A549 (cell line): ENCODE measurements around the gene TPGS1. TPM values are rescaled to one million over a fixed set of nuclear protein-coding genes. Genes with fewer than 3 reads are reported as not detected.
A peak's percentile ranks its signal among the peaks of the same experiment; 100 is the strongest.

Experiments
- ATAC-seq, 2 experiments: fragments of 200-7000 bp in 1 of 2; fragments of >200 bp in 1 of 2; cut with Nextera tagmentation in 1 of 2; cut with Tn5 transposase in 1 of 2; 3 replicates each; pipeline versions ENCODE4 v1.8.0 to v1.9.1; 2018 to 2020; ENCODE audit warnings: mild to moderate bottlenecking in 1 of 2, moderate library complexity in 1 of 2
- CTCF ChIA-PET: fragments of 300-600 bp; sonication (Branson Sonifier 250); formaldehyde crosslinking; extraction: SDS; loops from one replicate; lab custom pipeline; 2021; ENCODE audit warnings: antibody characterized with exemption, inconsistent platforms; lab: Yijun Ruan, JAX
- POLR2A ChIA-PET: fragments of 350-600 bp; formaldehyde crosslinking; extraction: SDS; loops from one replicate; lab custom pipeline; 2021; ENCODE audit warnings: antibody characterized with exemption, inconsistent platforms; lab: Yijun Ruan, JAX
- DNase-seq, 2 experiments: peaks; one replicate each; pipeline versions ENCODE4 v3.0.0 to v3.0.0-alpha.2; 2011 to 2016; ENCODE audit warnings: low read depth in 1 of 2, low spot score in 1 of 2
- FAIRE-seq: peaks from 2 replicates; lab custom pipeline; 2011; peaks lifted over from hg19 to GRCh38; lab: Jason Lieb, UNC
- H3K27ac ChIP-seq, 2 experiments: fragments of >200 bp; sonication (Bioruptor Twin); formaldehyde crosslinking; 3 replicates each; pipeline ENCODE4 v1.5.1; 2016 to 2017
- H3K4me1 ChIP-seq: fragments of >200 bp; sonication (Bioruptor Twin); formaldehyde crosslinking; 3 replicates; pipeline ENCODE4 v1.6.1; 2016
- H3K4me2 ChIP-seq: fragments of >200 bp; sonication (Bioruptor Twin); formaldehyde crosslinking; 3 replicates; pipeline ENCODE4 v1.6.1; 2016
- H3K4me3 ChIP-seq: fragments of >200 bp; sonication (Bioruptor Twin); formaldehyde crosslinking; 3 replicates; pipeline ENCODE4 v1.5.1; 2016
- H3K9me3 ChIP-seq: fragments of >200 bp; sonication (Bioruptor Twin); formaldehyde crosslinking; 3 replicates; pipeline ENCODE4 v1.6.1; 2016
- CHD2 ChIP-seq: fragments of 150-350 bp; IDR thresholded peaks from 2 replicates; pipeline ENCODE4 v1.6.1; 2014; ENCODE audit warnings: low read length; ENCODE audit not compliant: partially characterized antibody
- CTCF ChIP-seq: fragments of >200 bp; sonication (Bioruptor Twin); formaldehyde crosslinking; IDR thresholded peaks from 3 replicates; pipeline ENCODE4 v1.5.1; 2016
- ELK1 ChIP-seq: fragments of 150-350 bp; IDR thresholded peaks from 2 replicates; pipeline ENCODE4 v1.6.1; 2014; ENCODE audit warnings: low read depth, mild to moderate bottlenecking, low read length
- ESRRA ChIP-seq: fragments of 150-350 bp; IDR thresholded peaks from 2 replicates; pipeline ENCODE4 v1.6.1; 2014; ENCODE audit warnings: mild to moderate bottlenecking, low read length, borderline replicate concordance
- FOSB ChIP-seq: fragments of 250-450 bp; sonication (Bioruptor Pico); IDR thresholded peaks from 2 replicates; pipeline ENCODE4 v1.5.0; 2020; ENCODE audit warnings: mild to moderate bottlenecking, moderate library complexity
- FOXS1 ChIP-seq: fragments of 250-450 bp; sonication (Bioruptor Pico); IDR thresholded peaks from 2 replicates; pipeline ENCODE4 v1.5.0; 2020; ENCODE audit warnings: mild to moderate bottlenecking, moderate library complexity
- HDAC2 ChIP-seq: fragments of 200-600 bp; sonication (generic); IDR thresholded peaks from 2 replicates; pipeline ENCODE4 v1.6.1; 2016
- HEYL ChIP-seq: fragments of 250-450 bp; sonication (Bioruptor Pico); IDR thresholded peaks from 2 replicates; pipeline ENCODE4 v1.8.0; 2021; ENCODE audit warnings: mild to moderate bottlenecking, moderate library complexity
- HOXA7 ChIP-seq: fragments of 250-450 bp; sonication (Bioruptor Pico); IDR thresholded peaks from 2 replicates; pipeline ENCODE4 v1.5.0; 2020; ENCODE audit warnings: mild to moderate bottlenecking, moderate library complexity
- HOXB5 ChIP-seq: fragments of 250-450 bp; sonication (Bioruptor Pico); IDR thresholded peaks from 2 replicates; pipeline ENCODE4 v1.5.0; 2020; ENCODE audit warnings: mild to moderate bottlenecking, moderate library complexity
- KDM5A ChIP-seq: fragments of 200-600 bp; sonication (generic); IDR thresholded peaks from 2 replicates; pipeline ENCODE4 v1.6.1; 2016; ENCODE audit warnings: antibody characterized with exemption, mild to moderate bottlenecking
- MAX ChIP-seq: IDR thresholded peaks from 2 replicates; pipeline ENCODE4 v1.6.1; 2012
- MYC ChIP-seq: IDR thresholded peaks from 2 replicates; pipeline ENCODE4 v1.6.1; 2012; ENCODE audit warnings: mild to moderate bottlenecking, inconsistent platforms, low read length, improper control_type of control experiment, borderline replicate concordance
- NFE2L2 ChIP-seq: fragments of 150-350 bp; conservative IDR thresholded peaks from 2 replicates; pipeline ENCODE4 v1.6.1; 2014; ENCODE audit warnings: low read length
- NPAS2 ChIP-seq: fragments of 250-450 bp; sonication (Bioruptor Pico); IDR thresholded peaks from 2 replicates; pipeline ENCODE4 v1.8.0; 2022; ENCODE audit warnings: mild to moderate bottlenecking, moderate library complexity, borderline replicate concordance
- NR3C1 ChIP-seq: fragments of >200 bp; sonication (Bioruptor Twin); formaldehyde crosslinking; IDR thresholded peaks from 3 replicates; pipeline ENCODE4 v1.6.1; 2017
- PBX3 ChIP-seq: IDR thresholded peaks from 2 replicates; pipeline ENCODE4 v1.6.1; 2012
- PHF8 ChIP-seq: fragments of 200-600 bp; sonication (generic); IDR thresholded peaks from 2 replicates; pipeline ENCODE4 v1.6.1; 2016; ENCODE audit warnings: low read depth, mild to moderate bottlenecking, antibody characterized with exemption, moderate library complexity, borderline replicate concordance
- POLR2A ChIP-seq: IDR thresholded peaks from 2 replicates; pipeline ENCODE4 v1.6.1; 2012; ENCODE audit warnings: mild to moderate bottlenecking, low read length
- RAD21 ChIP-seq, 2 experiments: fragments of >200 bp in 1 of 2; sonication (Bioruptor Twin) in 1 of 2; formaldehyde crosslinking in 1 of 2; IDR thresholded peaks in 1 of 2; conservative IDR thresholded peaks in 1 of 2; 2 replicates in 1 of 2; 3 replicates in 1 of 2; pipeline ENCODE4 v1.6.1; 2012 to 2018; ENCODE audit warnings: inconsistent platforms in 1 of 2
- RCOR1 ChIP-seq: fragments of 150-350 bp; IDR thresholded peaks from 2 replicates; pipeline ENCODE4 v1.6.1; 2014; ENCODE audit warnings: antibody characterized with exemption, low read length, low read depth
- SMC3 ChIP-seq: fragments of >200 bp; sonication (Bioruptor Twin); formaldehyde crosslinking; IDR thresholded peaks from 3 replicates; pipeline ENCODE4 v1.6.1; 2018; ENCODE audit warnings: inconsistent platforms
- TP53 ChIP-seq: fragments of 250-450 bp; sonication (Bioruptor Pico); IDR thresholded peaks from 2 replicates; pipeline ENCODE4 v1.5.0; 2021; ENCODE audit warnings: mild to moderate bottlenecking, moderate library complexity
- ZC3H11A ChIP-seq: fragments of 450-650 bp; IDR thresholded peaks from 2 replicates; pipeline ENCODE4 v1.6.1; 2014; ENCODE audit warnings: antibody characterized with exemption, mild to moderate bottlenecking
- ZSCAN20 ChIP-seq: fragments of 250-450 bp; sonication (Bioruptor Pico); IDR thresholded peaks from 2 replicates; pipeline ENCODE4 v1.8.0; 2022; ENCODE audit warnings: mild to moderate bottlenecking, moderate library complexity
- WGBS: methylation state at CpG from one replicate; pipeline ENCODE4 v1.1.6; 2017; ENCODE audit errors: missing lambda C conversion rate; 5-methylcytosine and 5-hydroxymethylcytosine counted together
- polyA plus RNA-seq, 4 experiments: library from polyadenylated mRNA; depleted of rRNA in 3 of 4; stranded (reverse); fragments of >200 nt; fragmentation: RNase III in 1 of 4; extraction: RNeasy Plus Mini Kit Qiagen cat#74134 plus additional on column Dnase treatment in 1 of 4; gene quantifications; 2 replicates in 3 of 4; 3 replicates in 1 of 4; pipeline ENCODE4 v1.2.3, GENCODE V29; 2011 to 2017

The TPGS1 gene
- polyA plus RNA-seq, 2 of the 4 experiments (the other 2 are of a cell fraction) = 2.7 to 13.1 TPM

- TF ChIP-seq HEYL (CRISPR knock-in tag) = no peak
- no peak for TF ChIP-seq FOXS1 (CRISPR knock-in tag)
- TF ChIP-seq ZSCAN20 (CRISPR knock-in tag) = no peak
- no peak for TF ChIP-seq ZC3H11A
- no peak for TF ChIP-seq MAX
Measured at GRCh38 chr19:504616-505015, 2.7 kb upstream of the TPGS1 start (continued).

GRCh38 chr19:506404-507285 is 652 bp upstream of the TPGS1 start:
- Histone ChIP-seq H3K4me1 (peaks cover 4% of the 10 kb centered on the region; the same call in 1 of the 3 replicates), H3K4me2 (peak overlapping the region; percentile 79), H3K27ac (peak overlapping the region; percentile 99 to 100)
- WGBS = 12% methylated on average over 26 of the region's 48 CpGs
- peak; percentile 95 to 99 for DNase-seq
- POLR2A ChIA-PET = interaction anchor here (0.6 to 1.6 kb wide), 7 partner anchors 11 to 127 kb away, joined by 3 to 9 read pairs (median 4); partner anchors contain the start of genes CDC34 and POLRMT
- peak; percentile 81 to 87 for ATAC-seq
- FAIRE-seq = no peak
- TF ChIP-seq ESRRA = no peak
- no peak for TF ChIP-seq PBX3
- peak; percentile 27; the same call in 1 of the 2 replicates for TF ChIP-seq PHF8
- TF ChIP-seq RAD21 (conservative IDR thresholded peaks at IDR 0.05 in 1 of 2, IDR thresholded peaks at IDR 0.05 in 1 of 2) = peak; percentile 50 to 57
- TF ChIP-seq MAX = peak; percentile 61; the same call in 1 of the 2 replicates
- no peak for TF ChIP-seq NPAS2
- peak; percentile 69 for TF ChIP-seq CTCF
- TF ChIP-seq NFE2L2 = no peak
- peak; percentile 6; the same call in 1 of the 2 replicates for TF ChIP-seq POLR2A
- peak; percentile 63 for TF ChIP-seq SMC3
- TF ChIP-seq, all 56 proteins: peak for 6
- no peaks in the 10 kb centered on the region for H3K9me3 ChIP-seq
- CTCF ChIA-PET = interaction anchor here (0.6 to 2.8 kb wide), 17 partner anchors 8 to 129 kb away, joined by 3 to 17 read pairs (median 4); partner anchors contain the start of genes CDC34 and MADCAM1
- peak overlapping the region; percentile 99 for H3K4me3 ChIP-seq

- ChIA-PET POLR2A (no interaction called here), CTCF (interaction anchor here (2.4 to 3.5 kb wide), 3 partner anchors 13 to 76 kb away, joined by 4 to 17 read pairs (median 16); partner anchors contain the start of genes CDC34 and MADCAM1)
- H3K27ac ChIP-seq = peak overlapping the region; percentile 99 to 100
- ATAC-seq = no peak
- DNase-seq = no peak
- H3K9me3 ChIP-seq = no peaks in the 10 kb centered on the region
- H3K4me1 ChIP-seq = peaks cover 4% of the 10 kb centered on the region; the same call in 1 of the 3 replicates
- H3K4me2 ChIP-seq = peak overlapping the region; percentile 99
- peak overlapping the region; percentile 99 for H3K4me3 ChIP-seq
- no peak for FAIRE-seq
- WGBS = 64% methylated on average over 29 of the region's 32 CpGs
- no peak for TF ChIP-seq MYC
- no peak for TF ChIP-seq HDAC2
- no peak for TF ChIP-seq HOXB5 (CRISPR knock-in tag)
- no peak for TF ChIP-seq FOSB (CRISPR knock-in tag)
- TF ChIP-seq ZSCAN20 (CRISPR knock-in tag) = no peak
- TF ChIP-seq NR3C1 = no peak
- no peak for TF ChIP-seq HOXA7 (CRISPR knock-in tag)
- no peak for TF ChIP-seq CHD2
- TF ChIP-seq RAD21 (conservative IDR thresholded peaks at IDR 0.05 in 1 of 2, IDR thresholded peaks at IDR 0.05 in 1 of 2) = no peak
- no peak for TF ChIP-seq PHF8
- no peak for TF ChIP-seq KDM5A
- no peak for TF ChIP-seq RCOR1
- no peak for TF ChIP-seq TP53 (CRISPR knock-in tag)
- TF ChIP-seq FOXS1 (CRISPR knock-in tag) = no peak
- no peak for TF ChIP-seq ELK1
Measured at GRCh38 chr19:508204-509150, 1.2 kb downstream of the TPGS1 start.
